Mucosa of descending colon (tissue), 3 donors: ENCODE measurements around the gene GCGR. TPM values are rescaled to one million over a fixed set of nuclear protein-coding genes. Genes with fewer than 3 reads are reported as not detected.
A peak's percentile ranks its signal among the peaks of the same experiment; 100 is the strongest.

Experiments used
- ATAC-seq: fragments of 200-7000 bp; cut with Tn5 transposase; one replicate; pipeline ENCODE4 v1.9.1; 2020; ENCODE audit warnings: mild to moderate bottlenecking, moderate library complexity
- DNase-seq, 3 donors: peaks; one replicate each; pipeline ENCODE4 v3.0.0-alpha.2; 2020
- H3K36me3 ChIP-seq: fragments of 200-600 bp; one replicate; pipeline ENCODE4 v1.8.0; 2021; ENCODE audit warnings: low read depth, mild to moderate bottlenecking
- H3K4me1 ChIP-seq: fragments of 200-600 bp; one replicate; pipeline ENCODE4 v1.8.0; 2021; ENCODE audit warnings: low read depth, mild to moderate bottlenecking
- H3K4me3 ChIP-seq: fragments of 200-600 bp; one replicate; pipeline ENCODE4 v1.8.0; 2021; ENCODE audit warnings: mild to moderate bottlenecking
- H3K9me3 ChIP-seq: fragments of 200-600 bp; one replicate; pipeline ENCODE4 v1.8.0; 2021; ENCODE audit warnings: mild to moderate bottlenecking
- CTCF ChIP-seq: fragments of 200-600 bp; IDR thresholded peaks from one replicate; pipeline ENCODE4 v1.8.0; 2022; ENCODE audit warnings: antibody characterized with exemption, mild to moderate bottlenecking
- intact Hi-C, 2 donors: fragments of 100-400 bp; cut with DNase I in 1 of 2; cut with micrococcal nuclease in 1 of 2; formaldehyde crosslinking; loops; one replicate each; pipeline versions ENCODE4 v1.11.0 to v1.11.1; 2022; cut with DNase I, micrococcal nuclease
- total RNA-seq, 3 donors: library from RNA; stranded (reverse); fragmentation: NEBNext Ultra II Directional in 2 of 3; extraction: Animal tissue kit (Norgen Biotek cat#: 25700) in 2 of 3; gene quantifications; one replicate each; pipeline versions ENCODE4 v1.2.1 to v1.2.4, GENCODE V29; 2021 to 2023
- donor health status: DM: no; HTN: no; CAD: no; lungs with moderate emphysema.
- donor health status: DM: no; HTN: no; CAD: no.
- donor health status: DM: no; HTN: yes; CAD: no.

GCGR gene
- total RNA-seq, 3 donors from 2014 or later, result 0.22 to 0.98 (median 0.43) TPM

GRCh38 chr17:81842378-81842724 lies 38.4 kb downstream of the GCGR start:
- ATAC-seq, result no peak
- no peak for DNase-seq
- H3K4me1 ChIP-seq, result no peaks in the 10 kb centered on the region
- H3K36me3 ChIP-seq, result peaks cover 20% of the 10 kb centered on the region
- intact Hi-C loops, result no loop called here
- TF ChIP-seq CTCF, result no peak
- H3K4me3 ChIP-seq, result no peak overlapping the region
- H3K9me3 ChIP-seq, result no peaks in the 10 kb centered on the region

GRCh38 chr17:81842725-81843504 lies 39.0 kb downstream of the GCGR start:
- ATAC-seq (peak; percentile 37), DNase-seq (no peak)
- Histone ChIP-seq H3K4me3 (no peak overlapping the region), H3K36me3 (peaks cover 20% of the 10 kb centered on the region), H3K4me1 (no peaks in the 10 kb centered on the region), H3K9me3 (no peaks in the 10 kb centered on the region)
- no peak for TF ChIP-seq CTCF
- intact Hi-C loops, result no loop called here

GRCh38 chr17:81843713-81844326 lies 39.9 kb downstream of the GCGR start:
- TF ChIP-seq CTCF, result no peak
- intact Hi-C loops, result no loop called here
- no peak for ATAC-seq

GRCh38 chr17:81844327-81844851 lies 40.4 kb downstream of the GCGR start:
- no peak for TF ChIP-seq CTCF
- Histone ChIP-seq H3K9me3 (no peaks in the 10 kb centered on the region), H3K4me1 (no peaks in the 10 kb centered on the region), H3K4me3 (no peak overlapping the region), H3K36me3 (peaks cover 20% of the 10 kb centered on the region)
- no peak for DNase-seq
- no peak for ATAC-seq
- intact Hi-C loops, result no loop called here

More at GRCh38 chr17:81843713-81844326, 39.9 kb downstream of the GCGR start:
- H3K4me1 ChIP-seq, result no peaks in the 10 kb centered on the region
- no peaks in the 10 kb centered on the region for H3K9me3 ChIP-seq
- no peak for DNase-seq
- H3K36me3 ChIP-seq, result peaks cover 20% of the 10 kb centered on the region
- H3K4me3 ChIP-seq, result no peak overlapping the region

GRCh38 chr17:81844887-81845286 lies 40.9 kb downstream of the GCGR start:
- ATAC-seq, result no peak
- no peak for TF ChIP-seq CTCF
- intact Hi-C loops, result no loop called here
- Histone ChIP-seq H3K36me3 (peaks cover 20% of the 10 kb centered on the region), H3K4me1 (no peaks in the 10 kb centered on the region), H3K9me3 (no peaks in the 10 kb centered on the region), H3K4me3 (no peak overlapping the region)
- DNase-seq, result no peak
